WTC11 (cell line): ENCODE measurements around the gene MDFIC2. TPM values are rescaled to one million over a fixed set of nuclear protein-coding genes. Genes with fewer than 3 reads are reported as not detected.

Experiments used
- ATAC-seq: fragments of 200-7000 bp; cut with Tn5 transposase; 2 replicates; pipeline ENCODE4 v1.10.0; 2021; ENCODE audit warnings: mild to moderate bottlenecking, moderate library complexity
- CTCF ChIA-PET: fragments of 300-600 bp; sonication (Branson Sonifier 250); formaldehyde crosslinking; loops from one replicate; lab custom pipeline; 2021; ENCODE audit warnings: antibody characterized with exemption; lab: Charles Lee
- POLR2A ChIA-PET: fragments of 350-600 bp; sonication (Branson Sonifier 250); formaldehyde crosslinking; loops from one replicate; lab custom pipeline; 2021; ENCODE audit warnings: antibody characterized with exemption; lab: Charles Lee
- DNase-seq: peaks from one replicate; pipeline ENCODE4 v3.0.0; 2021; ENCODE audit warnings: low spot score
- H3K27ac Mint-ChIP-seq: 2 replicates; pipeline ENCODE4 v1.8.0; 2021; ENCODE audit warnings: mixed read lengths
- H3K27me3 Mint-ChIP-seq: 2 replicates; pipeline ENCODE4 v1.8.0; 2021; ENCODE audit warnings: low read depth, mild to moderate bottlenecking, moderate library complexity, mixed read lengths
- H3K36me3 Mint-ChIP-seq: 2 replicates; pipeline ENCODE4 v1.8.0; 2021; ENCODE audit warnings: mixed read lengths
- H3K4me1 Mint-ChIP-seq: 2 replicates; pipeline ENCODE4 v1.8.0; 2022; ENCODE audit warnings: mixed read lengths
- H3K4me3 Mint-ChIP-seq: 2 replicates; pipeline ENCODE4 v1.8.0; 2021; ENCODE audit warnings: mild to moderate bottlenecking, moderate library complexity, mixed read lengths
- H3K9me3 Mint-ChIP-seq: 2 replicates; pipeline ENCODE4 v1.8.0; 2021; ENCODE audit warnings: mixed read lengths
- CTCF ChIP-seq: fragments of 200-600 bp; IDR thresholded peaks from 2 replicates; pipeline ENCODE4 v1.8.0; 2022; ENCODE audit warnings: antibody characterized with exemption
- ETV6 ChIP-seq: sonication (generic); formaldehyde crosslinking; IDR thresholded peaks from 2 replicates; pipeline ENCODE4 v1.8.1; 2022; ENCODE audit warnings: mild to moderate bottlenecking, missing genetic modification reagents
- MYBL2 ChIP-seq: sonication (generic); formaldehyde crosslinking; IDR thresholded peaks from 2 replicates; pipeline ENCODE4 v1.8.1; 2023; ENCODE audit warnings: mild to moderate bottlenecking, moderate library complexity, missing genetic modification reagents
- NR3C1 ChIP-seq: sonication (generic); formaldehyde crosslinking; conservative IDR thresholded peaks from 2 replicates; pipeline ENCODE4 v1.8.1; 2023; ENCODE audit warnings: low read depth, mild to moderate bottlenecking, missing genetic modification reagents
- RELA ChIP-seq: sonication (generic); formaldehyde crosslinking; IDR thresholded peaks from 2 replicates; pipeline ENCODE4 v1.8.1; 2022; ENCODE audit warnings: missing genetic modification reagents, mild to moderate bottlenecking, borderline replicate concordance
- SMAD4 ChIP-seq: sonication (generic); formaldehyde crosslinking; IDR thresholded peaks from 2 replicates; pipeline ENCODE4 v1.8.0; 2022; ENCODE audit warnings: mild to moderate bottlenecking, missing genetic modification reagents
- ZBTB21 ChIP-seq: sonication (generic); formaldehyde crosslinking; IDR thresholded peaks from 2 replicates; pipeline ENCODE4 v1.8.1; 2023; ENCODE audit warnings: mild to moderate bottlenecking, missing genetic modification reagents, borderline replicate concordance
- ZMAT4 ChIP-seq: fragments of 250-450 bp; sonication (Bioruptor Pico); IDR thresholded peaks from 2 replicates; pipeline ENCODE4 v1.9.0; 2021; ENCODE audit warnings: mild to moderate bottlenecking
- ZNF317 ChIP-seq: sonication (generic); formaldehyde crosslinking; IDR thresholded peaks from 2 replicates; pipeline ENCODE4 v1.8.1; 2023; ENCODE audit warnings: low read depth, mild to moderate bottlenecking, moderate library complexity, missing genetic modification reagents, borderline replicate concordance
- ZNF396 ChIP-seq: fragments of 250-450 bp; sonication (Bioruptor Pico); IDR thresholded peaks from 2 replicates; pipeline ENCODE4 v1.8.0; 2021; ENCODE audit warnings: mild to moderate bottlenecking, moderate library complexity, borderline replicate concordance
- ZNF425 ChIP-seq: fragments of 250-450 bp; sonication (Bioruptor Pico); conservative IDR thresholded peaks from 2 replicates; pipeline ENCODE4 v1.9.0; 2021; ENCODE audit warnings: mild to moderate bottlenecking
- ZNF671 ChIP-seq: fragments of 250-450 bp; sonication (Bioruptor Pico); IDR thresholded peaks from 2 replicates; pipeline ENCODE4 v1.8.0; 2021; ENCODE audit warnings: mild to moderate bottlenecking
- total RNA-seq: library from RNA; stranded (reverse); gene quantifications from 3 replicates; pipeline ENCODE4 v1.2.3, GENCODE V29; 2021
- TF ChIP-seq, protein P1 (sequence below): sonication (generic); formaldehyde crosslinking; IDR thresholded peaks from 2 replicates; pipeline ENCODE4 v1.8.1; 2022; ENCODE audit warnings: low read depth, missing genetic modification reagents, borderline replicate concordance
- TF ChIP-seq, protein P2 (sequence below): sonication (generic); formaldehyde crosslinking; IDR thresholded peaks from 2 replicates; pipeline ENCODE4 v1.8.1; 2022; ENCODE audit warnings: mild to moderate bottlenecking, moderate library complexity, missing genetic modification reagents
- TF ChIP-seq, protein P3 (sequence below): sonication (generic); formaldehyde crosslinking; IDR thresholded peaks from 2 replicates; pipeline ENCODE4 v1.8.1; 2023; ENCODE audit warnings: mild to moderate bottlenecking, missing genetic modification reagents
- TF ChIP-seq, protein P4 (sequence below): sonication (generic); formaldehyde crosslinking; IDR thresholded peaks from 2 replicates; pipeline ENCODE4 v1.8.0; 2023; ENCODE audit warnings: missing genetic modification reagents
- TF ChIP-seq, protein P5 (sequence below): fragments of 250-450 bp; sonication (Bioruptor Pico); IDR thresholded peaks from 2 replicates; pipeline ENCODE4 v1.9.0; 2021; ENCODE audit warnings: moderate library complexity, mild to moderate bottlenecking, inconsistent platforms, borderline replicate concordance
- TF ChIP-seq, protein P6 (sequence below): sonication (generic); formaldehyde crosslinking; IDR thresholded peaks from 2 replicates; pipeline ENCODE4 v1.8.0; 2022; ENCODE audit warnings: missing genetic modification reagents

MDFIC2 gene
- total RNA-seq, 1 experiment from 2014 or later: not detected

GRCh38 chr3:70177881-70178645 lies 134.4 kb downstream of the MDFIC2 start:
- Mint-ChIP-seq H3K36me3 (no peaks in the 10 kb centered on the region), H3K4me1 (peaks cover 26% of the 10 kb centered on the region), H3K27ac (no peak overlapping the region), H3K9me3 (no peaks in the 10 kb centered on the region), H3K27me3 (peaks cover 14% of the 10 kb centered on the region), H3K4me3 (no peak overlapping the region)
- POLR2A ChIA-PET: no interaction called here
- ATAC-seq: no peak
- no peak for DNase-seq
- no peak for TF ChIP-seq MYBL2 (CRISPR knock-in tag)
- no peak for TF ChIP-seq ZNF425 (CRISPR knock-in tag)
- no peak for TF ChIP-seq RELA
- no peak for TF ChIP-seq ZBTB21 (CRISPR knock-in tag)
- no peak for TF ChIP-seq SMAD4 (CRISPR knock-in tag)
- TF ChIP-seq, protein P1, sequence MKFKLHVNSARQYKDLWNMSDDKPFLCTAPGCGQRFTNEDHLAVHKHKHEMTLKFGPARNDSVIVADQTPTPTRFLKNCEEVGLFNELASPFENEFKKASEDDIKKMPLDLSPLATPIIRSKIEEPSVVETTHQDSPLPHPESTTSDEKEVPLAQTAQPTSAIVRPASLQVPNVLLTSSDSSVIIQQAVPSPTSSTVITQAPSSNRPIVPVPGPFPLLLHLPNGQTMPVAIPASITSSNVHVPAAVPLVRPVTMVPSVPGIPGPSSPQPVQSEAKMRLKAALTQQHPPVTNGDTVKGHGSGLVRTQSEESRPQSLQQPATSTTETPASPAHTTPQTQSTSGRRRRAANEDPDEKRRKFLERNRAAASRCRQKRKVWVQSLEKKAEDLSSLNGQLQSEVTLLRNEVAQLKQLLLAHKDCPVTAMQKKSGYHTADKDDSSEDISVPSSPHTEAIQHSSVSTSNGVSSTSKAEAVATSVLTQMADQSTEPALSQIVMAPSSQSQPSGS: no peak
- CTCF ChIA-PET: no interaction called here

- H3K27me3 Mint-ChIP-seq: peaks cover 3% of the 10 kb centered on the region
- TF ChIP-seq ZMAT4: no peak
- TF ChIP-seq, protein P2, sequence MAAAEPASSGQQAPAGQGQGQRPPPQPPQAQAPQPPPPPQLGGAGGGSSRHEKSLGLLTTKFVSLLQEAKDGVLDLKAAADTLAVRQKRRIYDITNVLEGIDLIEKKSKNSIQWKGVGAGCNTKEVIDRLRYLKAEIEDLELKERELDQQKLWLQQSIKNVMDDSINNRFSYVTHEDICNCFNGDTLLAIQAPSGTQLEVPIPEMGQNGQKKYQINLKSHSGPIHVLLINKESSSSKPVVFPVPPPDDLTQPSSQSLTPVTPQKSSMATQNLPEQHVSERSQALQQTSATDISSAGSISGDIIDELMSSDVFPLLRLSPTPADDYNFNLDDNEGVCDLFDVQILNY (CRISPR knock-in tag): no peak
- no peak for TF ChIP-seq ZNF396 (CRISPR knock-in tag)
- TF ChIP-seq, protein P3, sequence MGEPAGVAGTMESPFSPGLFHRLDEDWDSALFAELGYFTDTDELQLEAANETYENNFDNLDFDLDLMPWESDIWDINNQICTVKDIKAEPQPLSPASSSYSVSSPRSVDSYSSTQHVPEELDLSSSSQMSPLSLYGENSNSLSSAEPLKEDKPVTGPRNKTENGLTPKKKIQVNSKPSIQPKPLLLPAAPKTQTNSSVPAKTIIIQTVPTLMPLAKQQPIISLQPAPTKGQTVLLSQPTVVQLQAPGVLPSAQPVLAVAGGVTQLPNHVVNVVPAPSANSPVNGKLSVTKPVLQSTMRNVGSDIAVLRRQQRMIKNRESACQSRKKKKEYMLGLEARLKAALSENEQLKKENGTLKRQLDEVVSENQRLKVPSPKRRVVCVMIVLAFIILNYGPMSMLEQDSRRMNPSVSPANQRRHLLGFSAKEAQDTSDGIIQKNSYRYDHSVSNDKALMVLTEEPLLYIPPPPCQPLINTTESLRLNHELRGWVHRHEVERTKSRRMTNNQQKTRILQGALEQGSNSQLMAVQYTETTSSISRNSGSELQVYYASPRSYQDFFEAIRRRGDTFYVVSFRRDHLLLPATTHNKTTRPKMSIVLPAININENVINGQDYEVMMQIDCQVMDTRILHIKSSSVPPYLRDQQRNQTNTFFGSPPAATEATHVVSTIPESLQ (CRISPR knock-in tag): no peak
- TF ChIP-seq ZNF671 (CRISPR knock-in tag): no peak
- TF ChIP-seq ZBTB21 (CRISPR knock-in tag): no peak
- TF ChIP-seq, protein P4, sequence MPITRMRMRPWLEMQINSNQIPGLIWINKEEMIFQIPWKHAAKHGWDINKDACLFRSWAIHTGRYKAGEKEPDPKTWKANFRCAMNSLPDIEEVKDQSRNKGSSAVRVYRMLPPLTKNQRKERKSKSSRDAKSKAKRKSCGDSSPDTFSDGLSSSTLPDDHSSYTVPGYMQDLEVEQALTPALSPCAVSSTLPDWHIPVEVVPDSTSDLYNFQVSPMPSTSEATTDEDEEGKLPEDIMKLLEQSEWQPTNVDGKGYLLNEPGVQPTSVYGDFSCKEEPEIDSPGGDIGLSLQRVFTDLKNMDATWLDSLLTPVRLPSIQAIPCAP (CRISPR knock-in tag): no peak
- no peak for TF ChIP-seq ETV6
- TF ChIP-seq ZNF317: no peak
- no peak for TF ChIP-seq CTCF
- TF ChIP-seq, protein P5, sequence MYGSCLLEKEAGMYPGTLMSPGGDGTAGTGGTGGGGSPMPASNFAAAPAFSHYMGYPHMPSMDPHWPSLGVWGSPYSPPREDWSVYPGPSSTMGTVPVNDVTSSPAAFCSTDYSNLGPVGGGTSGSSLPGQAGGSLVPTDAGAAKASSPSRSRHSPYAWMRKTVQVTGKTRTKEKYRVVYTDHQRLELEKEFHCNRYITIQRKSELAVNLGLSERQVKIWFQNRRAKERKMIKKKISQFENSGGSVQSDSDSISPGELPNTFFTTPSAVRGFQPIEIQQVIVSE (CRISPR knock-in tag): no peak
- TF ChIP-seq, protein P6, sequence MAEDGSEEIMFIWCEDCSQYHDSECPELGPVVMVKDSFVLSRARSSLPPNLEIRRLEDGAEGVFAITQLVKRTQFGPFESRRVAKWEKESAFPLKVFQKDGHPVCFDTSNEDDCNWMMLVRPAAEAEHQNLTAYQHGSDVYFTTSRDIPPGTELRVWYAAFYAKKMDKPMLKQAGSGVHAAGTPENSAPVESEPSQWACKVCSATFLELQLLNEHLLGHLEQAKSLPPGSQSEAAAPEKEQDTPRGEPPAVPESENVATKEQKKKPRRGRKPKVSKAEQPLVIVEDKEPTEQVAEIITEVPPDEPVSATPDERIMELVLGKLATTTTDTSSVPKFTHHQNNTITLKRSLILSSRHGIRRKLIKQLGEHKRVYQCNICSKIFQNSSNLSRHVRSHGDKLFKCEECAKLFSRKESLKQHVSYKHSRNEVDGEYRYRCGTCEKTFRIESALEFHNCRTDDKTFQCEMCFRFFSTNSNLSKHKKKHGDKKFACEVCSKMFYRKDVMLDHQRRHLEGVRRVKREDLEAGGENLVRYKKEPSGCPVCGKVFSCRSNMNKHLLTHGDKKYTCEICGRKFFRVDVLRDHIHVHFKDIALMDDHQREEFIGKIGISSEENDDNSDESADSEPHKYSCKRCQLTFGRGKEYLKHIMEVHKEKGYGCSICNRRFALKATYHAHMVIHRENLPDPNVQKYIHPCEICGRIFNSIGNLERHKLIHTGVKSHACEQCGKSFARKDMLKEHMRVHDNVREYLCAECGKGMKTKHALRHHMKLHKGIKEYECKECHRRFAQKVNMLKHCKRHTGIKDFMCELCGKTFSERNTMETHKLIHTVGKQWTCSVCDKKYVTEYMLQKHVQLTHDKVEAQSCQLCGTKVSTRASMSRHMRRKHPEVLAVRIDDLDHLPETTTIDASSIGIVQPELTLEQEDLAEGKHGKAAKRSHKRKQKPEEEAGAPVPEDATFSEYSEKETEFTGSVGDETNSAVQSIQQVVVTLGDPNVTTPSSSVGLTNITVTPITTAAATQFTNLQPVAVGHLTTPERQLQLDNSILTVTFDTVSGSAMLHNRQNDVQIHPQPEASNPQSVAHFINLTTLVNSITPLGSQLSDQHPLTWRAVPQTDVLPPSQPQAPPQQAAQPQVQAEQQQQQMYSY (CRISPR knock-in tag): no peak
- no peak for TF ChIP-seq NR3C1 (CRISPR knock-in tag)
These were observed 136.2 kb downstream of the MDFIC2 start for GRCh38 chr3:70176224-70176623.

More at GRCh38 chr3:70176224-70176623, 136.2 kb downstream of the MDFIC2 start:
- DNase-seq (no peak), ATAC-seq (no peak)
- Mint-ChIP-seq H3K9me3 (no peaks in the 10 kb centered on the region), H3K27ac (no peak overlapping the region), H3K4me3 (no peak overlapping the region), H3K4me1 (peaks cover 8% of the 10 kb centered on the region), H3K36me3 (no peaks in the 10 kb centered on the region)
- POLR2A ChIA-PET: interaction anchor here (1.1 kb wide), 1 partner anchor 139 kb away, joined by 3 read pairs; no protein-coding TSS in a partner anchor
- CTCF ChIA-PET: no interaction called here
